K562 (cell line): ENCODE measurements around the gene COPS9. TPM values are rescaled to one million over a fixed set of nuclear protein-coding genes. Genes with fewer than 3 reads are reported as not detected.

Experiments used
- ATAC-seq: fragments of 200-7000 bp; cut with Tn5 transposase; 3 replicates; pipeline ENCODE4 v1.9.1; 2020; ENCODE audit warnings: moderate library complexity
- BruUV-seq: library from RNA; stranded (reverse); fragments of 400-500 nt; replicated peaks from 2 replicates; lab custom pipeline; 2021; lab: Mats Ljungman, UMichigan
- CTCF ChIA-PET: fragments of 300-600 bp; formaldehyde crosslinking; extraction: SDS; loops from one replicate; lab custom pipeline; 2021; ENCODE audit warnings: low intra/inter-chr PET ratio; lab: Yijun Ruan, JAX
- POLR2A ChIA-PET: fragments of 300-600, 350-650 bp; sonication (Branson Sonifier 250); formaldehyde crosslinking; extraction: SDS; loops from one replicate; lab custom pipeline; 2021; ENCODE audit warnings: antibody characterized with exemption, inconsistent platforms; lab: Yijun Ruan, JAX
- DNase-seq, 4 experiments: peaks; one replicate each; pipeline versions ENCODE4 v3.0.0 to v3.0.0-alpha.2; 2011 to 2018; ENCODE audit warnings: low spot score in 3 of 4, mixed read lengths in 3 of 4; ENCODE audit errors: extremely low read depth in 1 of 4
- FAIRE-seq: peaks from 2 replicates; lab custom pipeline; 2011; peaks lifted over from hg19 to GRCh38; lab: Jason Lieb, UNC
- H2AFZ ChIP-seq: 2 replicates; pipeline ENCODE4 v1.6.0; 2011; ENCODE audit warnings: low read depth, low read length, control low read depth, inconsistent platforms
- H3K27ac ChIP-seq: fragments of 200-600 bp; 3 replicates; pipeline ENCODE4 v1.8.0; 2011; ENCODE audit warnings: low read depth, mild to moderate bottlenecking, control low read depth, inconsistent platforms, low read length, moderate library complexity, mixed read lengths; ENCODE audit errors: extremely low read depth
- H3K27me3 ChIP-seq, 2 experiments: fragments of 300-600 bp in 1 of 2; 2 replicates in 1 of 2; 3 replicates in 1 of 2; pipeline versions ENCODE4 v1.6.0 to v1.8.0; 2011; ENCODE audit warnings: inconsistent platforms in 2 of 2, low read length in 2 of 2, mild to moderate bottlenecking in 1 of 2, mixed read lengths in 1 of 2, moderate library complexity in 1 of 2; ENCODE audit not compliant: control insufficient read depth in 2 of 2, insufficient read depth in 2 of 2
- H3K36me3 ChIP-seq: fragments of 300-600 bp; 3 replicates; pipeline ENCODE4 v1.8.0; 2011; ENCODE audit warnings: mild to moderate bottlenecking, low read length, inconsistent platforms; ENCODE audit not compliant: control insufficient read depth, insufficient read depth
- H3K4me1 ChIP-seq, 2 experiments: fragments of 200-600 bp in 1 of 2; replicated peaks in 1 of 2; 2 replicates in 1 of 2; 3 replicates in 1 of 2; pipeline versions ENCODE4 v1.5.1 to v1.8.0; 2011; ENCODE audit warnings: inconsistent platforms in 2 of 2, low read length in 2 of 2, mild to moderate bottlenecking in 1 of 2, mixed read lengths in 1 of 2, moderate library complexity in 1 of 2; ENCODE audit not compliant: control insufficient read depth in 2 of 2, insufficient read depth in 2 of 2
- H3K4me2 ChIP-seq: 2 replicates; pipeline ENCODE4 v1.6.1; 2011; ENCODE audit warnings: low read length, control low read depth, inconsistent platforms, mixed read lengths; ENCODE audit not compliant: insufficient read depth
- H3K4me3 ChIP-seq: fragments of 200-600 bp; sonication (generic), shearing (Covaris generic); 2 replicates; pipeline ENCODE4 v1.5.1; 2016; ENCODE audit warnings: control low read depth, inconsistent platforms
- H3K79me2 ChIP-seq: fragments of 200-600 bp; 3 replicates; pipeline ENCODE4 v1.8.0; 2011; ENCODE audit warnings: low read length, inconsistent platforms; ENCODE audit not compliant: control insufficient read depth, insufficient read depth
- H3K9ac ChIP-seq, 2 experiments: 2 replicates each; pipeline versions ENCODE4 v1.6.0 to v1.6.1; 2011; ENCODE audit warnings: low read depth in 2 of 2, low read length in 2 of 2, control low read depth in 1 of 2, inconsistent platforms in 1 of 2, mild to moderate bottlenecking in 1 of 2, mixed read lengths in 1 of 2; ENCODE audit not compliant: insufficient read depth in 1 of 2
- H3K9me1 ChIP-seq: one replicate; pipeline ENCODE4 v1.6.0; 2011; ENCODE audit warnings: inconsistent platforms, mild to moderate bottlenecking, low read length, moderate library complexity; ENCODE audit not compliant: control insufficient read depth, insufficient read depth
- H3K9me3 ChIP-seq: replicated peaks from 2 replicates; pipeline ENCODE4 v1.5.1; 2011; ENCODE audit warnings: low read depth, low read length, inconsistent platforms; ENCODE audit not compliant: control insufficient read depth, insufficient read depth
- H4K20me1 ChIP-seq: replicated peaks from 2 replicates; pipeline ENCODE4 v1.6.1; 2011; ENCODE audit warnings: low read length, inconsistent platforms, mixed read lengths; ENCODE audit not compliant: control insufficient read depth, insufficient read depth
- CAMTA2 ChIP-seq: fragments of 250-450 bp; sonication (Bioruptor Pico); conservative IDR thresholded peaks from 2 replicates; pipeline ENCODE4 v1.5.1; 2022
- CBFB ChIP-seq: sonication (generic); formaldehyde crosslinking; IDR thresholded peaks from 2 replicates; pipeline ENCODE4 v1.4.0; 2020; ENCODE audit warnings: mild to moderate bottlenecking, missing genetic modification reagents
- DPF2 ChIP-seq: fragments of 450-650 bp; IDR thresholded peaks from 2 replicates; pipeline ENCODE4 v1.6.1; 2016
- FOXK1 ChIP-seq: sonication (generic); formaldehyde crosslinking; IDR thresholded peaks from 2 replicates; pipeline ENCODE4 v1.8.0; 2022; ENCODE audit warnings: missing genetic modification reagents, mild to moderate bottlenecking, borderline replicate concordance
- HOXB6 ChIP-seq: fragments of 250-450 bp; sonication (Bioruptor Pico); IDR thresholded peaks from 2 replicates; pipeline ENCODE4 v1.5.1; 2022; ENCODE audit warnings: mild to moderate bottlenecking, borderline replicate concordance
- JUN ChIP-seq, 2 experiments: sonication (generic) in 1 of 2; formaldehyde crosslinking in 1 of 2; IDR thresholded peaks; 2 replicates each; pipeline versions ENCODE4 v1.6.1 to v1.8.0; 2012 to 2022; ENCODE audit warnings: borderline replicate concordance in 2 of 2, mild to moderate bottlenecking in 2 of 2, improper control_type of control experiment in 1 of 2, low read depth in 1 of 2, low read length in 1 of 2, missing genetic modification reagents in 1 of 2
- KDM5B ChIP-seq: fragments of 200-600 bp; sonication (generic); IDR thresholded peaks from 2 replicates; pipeline ENCODE4 v1.6.1; 2012; ENCODE audit warnings: low read depth, mild to moderate bottlenecking, moderate library complexity, low read length, control low read depth, inconsistent platforms; ENCODE audit not compliant: insufficient replicate concordance
- MBD2 ChIP-seq: sonication (generic); IDR thresholded peaks from 2 replicates; pipeline ENCODE4 v1.6.1; 2016; ENCODE audit warnings: low read depth, borderline replicate concordance
- MCM2 ChIP-seq: fragments of 450-650 bp; IDR thresholded peaks from 2 replicates; pipeline ENCODE4 v1.6.1; 2017; ENCODE audit warnings: low read depth, mild to moderate bottlenecking
- SMAD4 ChIP-seq: fragments of 250-450 bp; sonication (Bioruptor Pico); conservative IDR thresholded peaks from 2 replicates; pipeline ENCODE4 v1.8.0; 2021; ENCODE audit warnings: inconsistent platforms, mild to moderate bottlenecking, moderate library complexity
- SMARCB1 ChIP-seq: IDR thresholded peaks from 2 replicates; pipeline ENCODE4 v1.6.1; 2011; ENCODE audit warnings: improper control_type of control experiment, low read depth; ENCODE audit not compliant: insufficient read length
- SNRNP70 ChIP-seq: fragments of 200-400 bp; formaldehyde crosslinking; optimal IDR thresholded peaks from 2 replicates; pipeline ENCODE3; 2017; ENCODE audit warnings: low read depth, low read length
- SREBF2 ChIP-seq: sonication (generic); formaldehyde crosslinking; IDR thresholded peaks from 2 replicates; pipeline ENCODE4 v1.4.0; 2020; ENCODE audit warnings: mild to moderate bottlenecking, missing genetic modification reagents
- TOE1 ChIP-seq, 2 experiments: fragments of 450-650 bp in 1 of 2; sonication (generic) in 1 of 2; formaldehyde crosslinking in 1 of 2; IDR thresholded peaks; 2 replicates each; pipeline versions ENCODE4 v1.7.1 to v1.8.0; 2016 to 2022; ENCODE audit warnings: borderline replicate concordance in 2 of 2, mild to moderate bottlenecking in 2 of 2, antibody characterized with exemption in 1 of 2, inconsistent platforms in 1 of 2, low read depth in 1 of 2, missing genetic modification reagents in 1 of 2, moderate library complexity in 1 of 2
- WGBS: fragments of 100-300 bp; shearing (Covaris generic); methylation state at CpG from one replicate; pipeline ENCODE4 v1.1.6; 2016; ENCODE audit warnings: low coverage, mixed read lengths; ENCODE audit not compliant: insufficient coverage; ENCODE audit errors: missing lambda C conversion rate; 5-methylcytosine and 5-hydroxymethylcytosine counted together
- in situ Hi-C: fragments of 300-500 bp; cut with MboI; formaldehyde crosslinking; loops from 4 replicates; pipeline ENCODE4 v1.15.0; 2018; ENCODE audit warnings: inconsistent platforms, mixed read lengths
- intact Hi-C: fragments of 100-400 bp; cut with micrococcal nuclease; formaldehyde crosslinking; loops from 2 replicates; pipeline ENCODE4 v1.14.2; 2022
- polyA plus RNA-seq, 8 experiments: library from polyadenylated mRNA; depleted of rRNA in 4 of 8; stranded (reverse) in 5 of 8; unstranded in 3 of 8; fragments of >200 nt; fragmentation: Nextera tagmentation in 2 of 8; fragmentation: Illumina TruSeq in 1 of 8; extraction: Ambion mirVana in 2 of 8; extraction: Trizol in 1 of 8; gene quantifications; 2 replicates each; pipeline versions ENCODE4 v1.2.1 to v1.2.3, GENCODE V29; 2011 to 2014; ENCODE audit warnings: inconsistent platforms in 1 of 8, missing spikeins in 1 of 8
- total RNA-seq, 7 experiments: library from RNA; depleted of rRNA in 6 of 7; stranded (reverse); fragments of >200 nt in 6 of 7; fragmentation: Illumina TruSeq in 2 of 7; extraction: Trizol in 2 of 7; gene quantifications; 2 replicates each; pipeline versions ENCODE4 v1.2.1 to v1.2.3, GENCODE V29; 2011 to 2021; ENCODE audit warnings: low replicate concordance in 1 of 7
- TF ChIP-seq, protein P1 (sequence below): IDR thresholded peaks from 2 replicates; pipeline ENCODE4 v1.6.1; 2011; ENCODE audit warnings: borderline replicate concordance, low read depth, mild to moderate bottlenecking, moderate library complexity, low read length; ENCODE audit not compliant: insufficient read depth, poor library complexity, severe bottlenecking

Gene COPS9
- total and polyA plus RNA-seq, 9 of the 15 experiments (the other 6 are each of a cell fraction or from before 2014, with no cell fraction given), result 55.0 to 281 (median 99.9) TPM

DNA sequence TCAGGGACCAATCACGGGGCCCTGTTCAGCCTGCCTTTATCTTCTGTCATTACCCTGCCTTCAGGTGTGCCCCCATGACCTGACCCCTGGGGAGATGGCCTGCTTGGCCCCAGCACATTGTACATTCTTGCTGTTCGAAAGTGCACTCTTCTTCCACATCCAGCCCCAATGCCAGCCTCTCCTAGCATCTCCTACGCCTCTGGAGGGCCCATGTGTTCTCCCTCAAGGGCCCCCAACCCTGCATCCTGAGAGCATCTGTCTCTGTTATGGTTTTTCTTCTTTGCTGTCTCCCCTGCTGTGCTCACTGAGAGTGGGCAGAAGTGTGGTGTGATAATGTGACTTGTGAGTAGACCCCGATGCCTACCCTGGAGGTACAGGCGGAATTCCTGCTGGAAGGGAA, 45.9 kb upstream of the COPS9 start:
- no peak for ATAC-seq
- no TSS peak for BruUV-seq
- 0% methylated on average over 5 of the region's 5 CpGs for WGBS
- H3K9me1 ChIP-seq, result no peaks in the 10 kb centered on the region
- CTCF ChIA-PET, result no interaction called here
- H3K79me2 ChIP-seq, result no peaks in the 10 kb centered on the region
- TF ChIP-seq SNRNP70, result no peak
- TF ChIP-seq MCM2, result no peak
- no peak for TF ChIP-seq MBD2
- no peak for TF ChIP-seq SMAD4
- no peak for TF ChIP-seq TOE1 (IDR thresholded peaks at IDR 0.05; ENCODE audit: borderline replicate concordance)
- TF ChIP-seq TOE1 (CRISPR knock-in tag; IDR thresholded peaks at IDR 0.05; ENCODE audit: borderline replicate concordance, low read depth), result no peak
- no peak for TF ChIP-seq HOXB6 (CRISPR knock-in tag)
- TF ChIP-seq CAMTA2 (CRISPR knock-in tag), result no peak
- TF ChIP-seq, protein P1, sequence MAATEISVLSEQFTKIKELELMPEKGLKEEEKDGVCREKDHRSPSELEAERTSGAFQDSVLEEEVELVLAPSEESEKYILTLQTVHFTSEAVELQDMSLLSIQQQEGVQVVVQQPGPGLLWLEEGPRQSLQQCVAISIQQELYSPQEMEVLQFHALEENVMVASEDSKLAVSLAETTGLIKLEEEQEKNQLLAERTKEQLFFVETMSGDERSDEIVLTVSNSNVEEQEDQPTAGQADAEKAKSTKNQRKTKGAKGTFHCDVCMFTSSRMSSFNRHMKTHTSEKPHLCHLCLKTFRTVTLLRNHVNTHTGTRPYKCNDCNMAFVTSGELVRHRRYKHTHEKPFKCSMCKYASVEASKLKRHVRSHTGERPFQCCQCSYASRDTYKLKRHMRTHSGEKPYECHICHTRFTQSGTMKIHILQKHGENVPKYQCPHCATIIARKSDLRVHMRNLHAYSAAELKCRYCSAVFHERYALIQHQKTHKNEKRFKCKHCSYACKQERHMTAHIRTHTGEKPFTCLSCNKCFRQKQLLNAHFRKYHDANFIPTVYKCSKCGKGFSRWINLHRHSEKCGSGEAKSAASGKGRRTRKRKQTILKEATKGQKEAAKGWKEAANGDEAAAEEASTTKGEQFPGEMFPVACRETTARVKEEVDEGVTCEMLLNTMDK, result no peak
- TF ChIP-seq KDM5B, result no peak
- no peak for TF ChIP-seq SMARCB1
- TF ChIP-seq SREBF2, result no peak
- TF ChIP-seq JUN (IDR thresholded peaks at IDR 0.05; ENCODE audit: borderline replicate concordance, low read depth, low read length), result no peak
- TF ChIP-seq JUN (CRISPR knock-in tag; IDR thresholded peaks at IDR 0.05; ENCODE audit: borderline replicate concordance), result no peak
- no peak for TF ChIP-seq CBFB (CRISPR knock-in tag)
- TF ChIP-seq DPF2, result no peak
- no peak for TF ChIP-seq FOXK1 (CRISPR knock-in tag)
- no peak overlapping the region for H3K9ac ChIP-seq
- no peak for FAIRE-seq
- H3K36me3 ChIP-seq, result no peaks in the 10 kb centered on the region
- no peaks in the 10 kb centered on the region for H3K4me1 ChIP-seq
- no peak overlapping the region for H3K4me2 ChIP-seq
- H3K9me3 ChIP-seq, result no peaks in the 10 kb centered on the region
- H2AFZ ChIP-seq, result no peak overlapping the region
- no peaks in the 10 kb centered on the region for H4K20me1 ChIP-seq
- peaks cover 0 to 24% of the 10 kb centered on the region in 2 experiments; a peak in 2 of 5 replicates for H3K27me3 ChIP-seq
- no peak overlapping the region for H3K27ac ChIP-seq
- in situ Hi-C loops (no loop called here), intact Hi-C loops (no loop called here)
- DNase-seq, result no peak
- POLR2A ChIA-PET, result no interaction called here
- no peak overlapping the region for H3K4me3 ChIP-seq
